ENCODE results near the gene SAPCD2. TPM values are rescaled to one million over a fixed set of nuclear protein-coding genes. Genes with fewer than 3 reads are reported as not detected.
A peak's percentile ranks its signal among the peaks of the same experiment; 100 is the strongest.

Gene SAPCD2
- total and polyA plus RNA-seq, 2 of the 8 experiments (the other 6 are each of a cell fraction or from before 2014, with no cell fraction given): 12.7 to 32.1 TPM

DNA sequence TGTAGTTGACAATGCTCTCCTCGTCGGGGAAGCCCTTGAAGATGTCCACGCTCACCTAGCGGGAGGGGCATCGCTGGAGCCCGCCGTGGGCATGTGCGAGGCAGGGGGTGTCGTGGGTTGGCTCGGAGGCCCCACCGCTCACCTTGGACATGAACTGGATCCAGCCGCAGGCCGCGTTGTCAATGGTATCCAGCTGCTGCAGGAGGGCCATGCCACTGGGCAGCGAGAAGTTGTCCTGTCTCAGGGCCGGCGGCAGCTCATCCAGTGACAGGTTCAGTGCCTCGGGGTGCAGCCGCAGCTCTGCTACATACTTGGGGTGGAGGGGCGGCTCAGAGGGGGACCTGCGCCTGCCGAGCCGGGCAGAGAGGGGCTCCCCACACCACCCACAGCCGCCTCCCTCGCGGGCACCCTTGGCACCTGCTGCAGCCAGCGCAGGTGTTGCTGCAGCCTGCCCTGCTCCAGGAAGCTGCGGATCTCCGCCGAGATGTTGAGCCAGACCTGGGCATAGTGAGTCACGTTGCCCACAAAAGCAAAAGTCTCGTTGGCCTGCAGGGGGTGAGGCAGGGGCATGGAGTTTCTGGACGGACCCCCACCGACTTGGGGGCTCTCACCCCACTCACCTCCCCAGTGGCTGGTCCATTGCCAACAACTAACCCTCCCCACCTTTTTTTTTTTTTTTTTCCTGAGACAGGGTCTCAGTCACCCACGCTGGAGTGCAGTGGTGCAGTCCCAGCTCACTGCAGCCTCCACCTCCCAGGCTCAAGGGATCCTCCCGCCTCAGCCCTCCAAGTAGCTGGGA is 51.4 kb downstream of the SAPCD2 start:
- peaks cover 0 to 7% of the 10 kb centered on the region in 2 experiments for H4K20me1 ChIP-seq (replicated peaks in 1 of 2; ENCODE audit: control insufficient read depth in 1 of 2, insufficient read depth in 2 of 2, low read length in 2 of 2)
- H3K56ac ChIP-seq (replicated peaks; ENCODE audit: insufficient read length, low read depth, low read length): no peak overlapping the region
- no peak overlapping the region for H3K9ac ChIP-seq (replicated peaks in 1 of 4; ENCODE audit: extremely low read depth in 1 of 4, low read depth in 3 of 4, low read length in 3 of 4)
- H4K8ac ChIP-seq (ENCODE audit: extremely low read depth, insufficient read depth, low read length): no peak overlapping the region
- no peak overlapping the region for H3K18ac ChIP-seq (ENCODE audit: extremely low read depth, low read length)
- no peak overlapping the region for H2BK15ac ChIP-seq (ENCODE audit: low read length)
- WGBS, 2 experiments (ENCODE audit: extremely low coverage in 1 of 2, insufficient coverage in 1 of 2, insufficient read length in 1 of 2, insufficient replicate concordance in 2 of 2, low coverage in 1 of 2, low lambda C conversion rate in 2 of 2, missing lambda C conversion rate in 1 of 2): 93% methylated on average over 23 of the region's 36 CpGs; no CpG with 5 or more reads in 1 of the 2 experiments
- H2BK5ac ChIP-seq (ENCODE audit: low read depth, low read length): 0 out of 2 replicates have a peak overlapping the region, but pooled peaks have one; percentile 9
- H3K23me2 ChIP-seq (ENCODE audit: low read depth, low read length): no peaks in the 10 kb centered on the region
- peaks cover 0 to 27% of the 10 kb centered on the region in 2 experiments; a peak in 2 of 4 replicates for H3K9me3 ChIP-seq (ENCODE audit: insufficient read depth in 2 of 2, low read depth in 1 of 2, low read length in 1 of 2)
- no peak overlapping the region for H2BK20ac ChIP-seq (ENCODE audit: low read length)
- no peak overlapping the region for H2AK5ac ChIP-seq (ENCODE audit: low read depth, low read length)
- ChIA-PET CTCF (ENCODE audit: partially characterized antibody) (interaction anchor here (1.2 to 7.2 kb wide), 8 partner anchors 11 to 206 kb away, joined by 3 to 54 read pairs (median 4); partner anchors contain the start of genes ABCA2, CYSRT1 and FUT7), POLR2A (ENCODE audit: partially characterized antibody) (interaction anchor here (1.0 to 1.4 kb wide), 2 partner anchors 211 to 291 kb away, joined by 3 to 4 read pairs; partner anchors contain the start of gene RABL6)
- no peak overlapping the region for H3K4me2 ChIP-seq (ENCODE audit: insufficient read depth in 1 of 2, low read depth in 2 of 2, low read length in 2 of 2)
- DNase-seq (ENCODE audit: low read depth in 1 of 2, low spot score in 2 of 2): no peak
- peaks cover 0 to 13% (median 0%) of the 10 kb centered on the region in 4 experiments; a peak in 1 of 8 replicates for H3K36me3 ChIP-seq (ENCODE audit: control insufficient read depth in 2 of 4, insufficient read depth in 4 of 4, low read length in 3 of 4)
- no peak overlapping the region for H2BK12ac ChIP-seq (ENCODE audit: low read depth, low read length)
- H3K23ac ChIP-seq (ENCODE audit: insufficient read length): no peak overlapping the region
- H3K79me2 ChIP-seq (ENCODE audit: control insufficient read depth in 1 of 2, insufficient read depth in 2 of 2, low read length in 2 of 2): no peaks in the 10 kb centered on the region
- H2BK120ac ChIP-seq (replicated peaks; ENCODE audit: low read depth, low read length): no peak overlapping the region
- H3K14ac ChIP-seq (ENCODE audit: insufficient read length): no peak overlapping the region
- peaks cover 0 to 6% (median 3%) of the 10 kb centered on the region in 4 experiments; a peak in 3 of 7 replicates for H3K4me1 ChIP-seq (replicated peaks in 1 of 4; ENCODE audit: control insufficient read depth in 3 of 4, insufficient read depth in 4 of 4, low read length in 3 of 4)
- no peak overlapping the region for H4K91ac ChIP-seq (replicated peaks; ENCODE audit: insufficient read length, low read length)
- no peak overlapping the region for H3K4ac ChIP-seq (replicated peaks; ENCODE audit: insufficient read length, low read depth, low read length)
- no peaks in the 10 kb centered on the region; a peak in 1 of 7 replicates for H3K27me3 ChIP-seq (replicated peaks in 1 of 4; ENCODE audit: control insufficient read depth in 3 of 4, extremely low read depth in 1 of 4, insufficient read depth in 3 of 4, low read length in 3 of 4)
- H3K27ac ChIP-seq (ENCODE audit: low read depth, low read length): no peak overlapping the region
- no peak overlapping the region for H4K5ac ChIP-seq (ENCODE audit: insufficient read length, low read depth, low read length)
- H3K4me3 ChIP-seq (ENCODE audit: extremely low read depth in 1 of 4, insufficient read depth in 2 of 4, low read depth in 3 of 4, low read length in 4 of 4): no peak overlapping the region
- no peak for FAIRE-seq
- no peak overlapping the region for H2AFZ ChIP-seq (ENCODE audit: low read length)
- H3K79me1 ChIP-seq (ENCODE audit: low read depth, low read length): no peaks in the 10 kb centered on the region
- TF ChIP-seq EP300 (IDR thresholded peaks at IDR 0.05; ENCODE audit: borderline replicate concordance in 1 of 2, low read depth in 2 of 2, low read length in 2 of 2) (no peak), SIN3A (conservative IDR thresholded peaks at IDR 0.05 in 1 of 2, IDR thresholded peaks at IDR 0.05 in 1 of 2; ENCODE audit: low read depth in 1 of 2, low read length in 2 of 2) (no peak), KDM1A (IDR thresholded peaks at IDR 0.05; ENCODE audit: borderline replicate concordance, low read length) (no peak), SP2 (IDR thresholded peaks at IDR 0.05; ENCODE audit: low read length) (no peak), RXRA (IDR thresholded peaks at IDR 0.05; ENCODE audit: insufficient read depth, low read depth, low read length) (no peak), BACH1 (IDR thresholded peaks at IDR 0.05; ENCODE audit: low read length) (no peak)
- TF ChIP-seq, protein P1, sequence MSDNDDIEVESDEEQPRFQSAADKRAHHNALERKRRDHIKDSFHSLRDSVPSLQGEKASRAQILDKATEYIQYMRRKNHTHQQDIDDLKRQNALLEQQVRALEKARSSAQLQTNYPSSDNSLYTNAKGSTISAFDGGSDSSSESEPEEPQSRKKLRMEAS (IDR thresholded peaks at IDR 0.05): no peak
- TF ChIP-seq, protein P2, sequence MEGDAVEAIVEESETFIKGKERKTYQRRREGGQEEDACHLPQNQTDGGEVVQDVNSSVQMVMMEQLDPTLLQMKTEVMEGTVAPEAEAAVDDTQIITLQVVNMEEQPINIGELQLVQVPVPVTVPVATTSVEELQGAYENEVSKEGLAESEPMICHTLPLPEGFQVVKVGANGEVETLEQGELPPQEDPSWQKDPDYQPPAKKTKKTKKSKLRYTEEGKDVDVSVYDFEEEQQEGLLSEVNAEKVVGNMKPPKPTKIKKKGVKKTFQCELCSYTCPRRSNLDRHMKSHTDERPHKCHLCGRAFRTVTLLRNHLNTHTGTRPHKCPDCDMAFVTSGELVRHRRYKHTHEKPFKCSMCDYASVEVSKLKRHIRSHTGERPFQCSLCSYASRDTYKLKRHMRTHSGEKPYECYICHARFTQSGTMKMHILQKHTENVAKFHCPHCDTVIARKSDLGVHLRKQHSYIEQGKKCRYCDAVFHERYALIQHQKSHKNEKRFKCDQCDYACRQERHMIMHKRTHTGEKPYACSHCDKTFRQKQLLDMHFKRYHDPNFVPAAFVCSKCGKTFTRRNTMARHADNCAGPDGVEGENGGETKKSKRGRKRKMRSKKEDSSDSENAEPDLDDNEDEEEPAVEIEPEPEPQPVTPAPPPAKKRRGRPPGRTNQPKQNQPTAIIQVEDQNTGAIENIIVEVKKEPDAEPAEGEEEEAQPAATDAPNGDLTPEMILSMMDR (IDR thresholded peaks at IDR 0.05; ENCODE audit: control extremely low read depth in 1 of 3, insufficient read depth in 1 of 3, low read depth in 1 of 3, low read length in 3 of 3): no peak
